K562 (cell line): ENCODE data around the gene PRKAG1. TPM values are rescaled to one million over a fixed set of nuclear protein-coding genes. Genes with fewer than 3 reads are reported as not detected.

Source experiments
- ARNT ChIP-seq, 2 experiments: fragments of 450-650 bp; IDR thresholded peaks; 2 replicates each; pipeline ENCODE4 v1.6.1; 2016; ENCODE audit warnings: mild to moderate bottlenecking in 1 of 2
- GABPB1 ChIP-seq: sonication (generic); formaldehyde crosslinking; IDR thresholded peaks from 2 replicates; pipeline ENCODE4 v1.8.0; 2022; ENCODE audit warnings: mild to moderate bottlenecking, missing genetic modification reagents
- GTF3C2 ChIP-seq: IDR thresholded peaks from 3 replicates; pipeline ENCODE4 v1.6.1; 2011; ENCODE audit warnings: borderline replicate concordance, mild to moderate bottlenecking, moderate library complexity; ENCODE audit not compliant: insufficient read length; ENCODE audit errors: extremely low read depth
- KAT7 ChIP-seq: sonication (generic); formaldehyde crosslinking; IDR thresholded peaks from 2 replicates; pipeline ENCODE4 v1.8.0; 2022; ENCODE audit warnings: missing genetic modification reagents, mild to moderate bottlenecking, borderline replicate concordance
- KDM4B ChIP-seq, 2 experiments: fragments of 450-650 bp in 1 of 2; sonication (generic) in 1 of 2; IDR thresholded peaks; 2 replicates each; pipeline ENCODE4 v1.6.1; 2016 to 2017; ENCODE audit warnings: borderline replicate concordance in 2 of 2, antibody characterized with exemption in 1 of 2, low read depth in 1 of 2, mild to moderate bottlenecking in 1 of 2
- KLF6 ChIP-seq: fragments of 250-450 bp; sonication (Bioruptor Pico); IDR thresholded peaks from 2 replicates; pipeline ENCODE4 v1.4.0; 2020; ENCODE audit warnings: mild to moderate bottlenecking, moderate library complexity, borderline replicate concordance
- MCM3 ChIP-seq: fragments of 450-650 bp; IDR thresholded peaks from 2 replicates; pipeline ENCODE4 v1.6.1; 2016
- MTF1 ChIP-seq: fragments of 250-450 bp; sonication (Bioruptor Pico); IDR thresholded peaks from 2 replicates; pipeline ENCODE4 v1.9.0; 2021; ENCODE audit warnings: moderate library complexity, mild to moderate bottlenecking, inconsistent platforms, borderline replicate concordance
- PBX2 ChIP-seq, 2 experiments: IDR thresholded peaks in 1 of 2; conservative IDR thresholded peaks in 1 of 2; 2 replicates each; pipeline ENCODE4 v1.6.1; 2016; ENCODE audit warnings: low read depth in 2 of 2, mild to moderate bottlenecking in 1 of 2, missing compliant biosample characterization in 1 of 2, missing genetic modification characterization in 1 of 2, moderate library complexity in 1 of 2
- PKNOX1 ChIP-seq: fragments of 450-650 bp; IDR thresholded peaks from 2 replicates; pipeline ENCODE4 v1.6.1; 2016
- POU5F1 ChIP-seq: fragments of 150-350 bp; IDR thresholded peaks from 2 replicates; pipeline ENCODE4 v1.6.1; 2014; ENCODE audit warnings: borderline replicate concordance, low read length, low read depth, mild to moderate bottlenecking; ENCODE audit not compliant: partially characterized antibody
- PPARD ChIP-seq: fragments of 250-450 bp; sonication (Bioruptor Pico); IDR thresholded peaks from 2 replicates; pipeline ENCODE4 v1.8.0; 2022; ENCODE audit warnings: inconsistent platforms, mild to moderate bottlenecking, moderate library complexity
- PTRF ChIP-seq: fragments of 450-650 bp; IDR thresholded peaks from 2 replicates; pipeline ENCODE4 v1.6.1; 2016; ENCODE audit warnings: mild to moderate bottlenecking, missing genetic modification characterization, missing compliant biosample characterization
- RHOXF2B ChIP-seq: fragments of 250-450 bp; sonication (Bioruptor Pico); conservative IDR thresholded peaks from 2 replicates; pipeline ENCODE4 v1.5.1; 2021
- SAFB2 ChIP-seq: fragments of 200-400 bp; formaldehyde crosslinking; IDR thresholded peaks from 2 replicates; pipeline ENCODE4 v1.6.1; 2018; ENCODE audit warnings: borderline replicate concordance, low read length, low read depth, moderate library complexity; ENCODE audit not compliant: severe bottlenecking
- ZBTB1 ChIP-seq: sonication (generic); formaldehyde crosslinking; IDR thresholded peaks from 2 replicates; pipeline ENCODE4 v1.8.1; 2023; ENCODE audit warnings: missing genetic modification reagents, low read depth, mild to moderate bottlenecking, borderline replicate concordance
- ZBTB12 ChIP-seq: fragments of 250-450 bp; sonication (Bioruptor Pico); IDR thresholded peaks from 2 replicates; pipeline ENCODE4 v1.4.0; 2020
- polyA plus RNA-seq, 8 experiments: library from polyadenylated mRNA; depleted of rRNA in 4 of 8; stranded (reverse) in 5 of 8; unstranded in 3 of 8; fragments of >200 nt; fragmentation: Nextera tagmentation in 2 of 8; fragmentation: Illumina TruSeq in 1 of 8; extraction: Ambion mirVana in 2 of 8; extraction: Trizol in 1 of 8; gene quantifications; 2 replicates each; pipeline versions ENCODE4 v1.2.1 to v1.2.3, GENCODE V29; 2011 to 2014; ENCODE audit warnings: inconsistent platforms in 1 of 8, missing spikeins in 1 of 8
- total RNA-seq, 7 experiments: library from RNA; depleted of rRNA in 6 of 7; stranded (reverse); fragments of >200 nt in 6 of 7; fragmentation: Illumina TruSeq in 2 of 7; extraction: Trizol in 2 of 7; gene quantifications; 2 replicates each; pipeline versions ENCODE4 v1.2.1 to v1.2.3, GENCODE V29; 2011 to 2021; ENCODE audit warnings: low replicate concordance in 1 of 7

Gene PRKAG1
- total and polyA plus RNA-seq, 9 of the 15 experiments (the other 6 are each of a cell fraction or from before 2014, with no cell fraction given): 51.1 to 126 (median 79.1) TPM

GRCh38 chr12:49060237-49061156, 41.9 kb upstream of the PRKAG1 start, which contains the start of gene KMT2D (continued):
- TF ChIP-seq SAFB2 (no peak), PPARD (no peak), KAT7 (CRISPR knock-in tag) (peak; percentile 97; the same call in 1 of the 2 replicates), PTRF (no peak), KLF6 (CRISPR knock-in tag) (peak; percentile 19; the same call in 1 of the 2 replicates), MCM3 (no peak), MTF1 (no peak), POU5F1 (no peak), ZBTB12 (CRISPR knock-in tag) (peak; percentile 85), ARNT (IDR thresholded peaks at IDR 0.05) (peak; percentile 65 to 93; a peak in 2 of 4 replicates), PBX2 (CRISPR knock-in tag; IDR thresholded peaks at IDR 0.05; ENCODE audit: low read depth) (no peak), PBX2 (tag; conservative IDR thresholded peaks at IDR 0.05; ENCODE audit: low read depth) (no peak), KDM4B (IDR thresholded peaks at IDR 0.05; ENCODE audit: borderline replicate concordance in 2 of 2, low read depth in 1 of 2) (no peak; a peak in 1 of 4 replicates), GABPB1 (CRISPR knock-in tag) (peak; percentile 79), GTF3C2 (no peak), RHOXF2B (CRISPR knock-in tag) (no peak; the same call in 1 of the 2 replicates), ZBTB1 (CRISPR knock-in tag) (no peak), PKNOX1 (no peak)
